HEK293 (cell line): ENCODE results near the gene BTD.

Experiments used
- ATF2 ChIP-seq: fragments of 450-650 bp; formaldehyde crosslinking; IDR thresholded peaks from 2 replicates; pipeline ENCODE4 v1.5.1; 2016; ENCODE audit warnings: missing biosample characterization, missing genetic modification characterization, low read depth
- CTCF ChIP-seq: fragments of 450-650 bp; formaldehyde crosslinking; IDR thresholded peaks from 2 replicates; pipeline ENCODE4 v1.5.1; 2016; ENCODE audit warnings: missing biosample characterization, missing genetic modification characterization
- GLI4 ChIP-seq: fragments of 450-650 bp; formaldehyde crosslinking; IDR thresholded peaks from 2 replicates; pipeline ENCODE4 v1.5.1; 2016; ENCODE audit warnings: missing biosample characterization, missing genetic modification characterization
- MYNN ChIP-seq: fragments of 450-650 bp; formaldehyde crosslinking; IDR thresholded peaks from 2 replicates; pipeline ENCODE4 v1.5.1; 2016; ENCODE audit warnings: missing biosample characterization, missing genetic modification characterization, borderline replicate concordance
- REST ChIP-seq: fragments of 450-650 bp; formaldehyde crosslinking; IDR thresholded peaks from 2 replicates; pipeline ENCODE4 v1.5.1; 2016; ENCODE audit warnings: missing biosample characterization, missing genetic modification characterization
- SCRT1 ChIP-seq: fragments of 450-650 bp; formaldehyde crosslinking; IDR thresholded peaks from 2 replicates; pipeline ENCODE4 v1.5.1; 2016; ENCODE audit warnings: missing biosample characterization, missing genetic modification characterization, borderline replicate concordance
- SETDB1 ChIP-seq: IDR thresholded peaks from one replicate; pipeline ENCODE4 v1.6.1; 2017; ENCODE audit warnings: mild to moderate bottlenecking, low read length, moderate library complexity, mixed read lengths; ENCODE audit not compliant: insufficient read length
- ZBTB1 ChIP-seq: fragments of 450-650 bp; formaldehyde crosslinking; IDR thresholded peaks from 2 replicates; pipeline ENCODE4 v1.5.1; 2016; ENCODE audit warnings: missing biosample characterization, missing genetic modification characterization
- ZNF10 ChIP-seq: fragments of 450-650 bp; formaldehyde crosslinking; IDR thresholded peaks from 2 replicates; pipeline ENCODE4 v1.5.1; 2017; ENCODE audit warnings: missing biosample characterization, missing genetic modification characterization
- ZNF121 ChIP-seq: fragments of 450-650 bp; formaldehyde crosslinking; IDR thresholded peaks from 2 replicates; pipeline ENCODE4 v1.5.1; 2016; ENCODE audit warnings: missing biosample characterization, missing genetic modification characterization
- ZNF146 ChIP-seq: fragments of 450-650 bp; formaldehyde crosslinking; IDR thresholded peaks from 2 replicates; pipeline ENCODE4 v1.5.1; 2016; ENCODE audit warnings: missing biosample characterization, missing genetic modification characterization
- TF ChIP-seq, protein P1 (sequence below): fragments of 450-650 bp; IDR thresholded peaks from 2 replicates; pipeline ENCODE4 v1.5.1; 2018; ENCODE audit warnings: missing biosample characterization, mild to moderate bottlenecking, missing genetic modification characterization

DNA sequence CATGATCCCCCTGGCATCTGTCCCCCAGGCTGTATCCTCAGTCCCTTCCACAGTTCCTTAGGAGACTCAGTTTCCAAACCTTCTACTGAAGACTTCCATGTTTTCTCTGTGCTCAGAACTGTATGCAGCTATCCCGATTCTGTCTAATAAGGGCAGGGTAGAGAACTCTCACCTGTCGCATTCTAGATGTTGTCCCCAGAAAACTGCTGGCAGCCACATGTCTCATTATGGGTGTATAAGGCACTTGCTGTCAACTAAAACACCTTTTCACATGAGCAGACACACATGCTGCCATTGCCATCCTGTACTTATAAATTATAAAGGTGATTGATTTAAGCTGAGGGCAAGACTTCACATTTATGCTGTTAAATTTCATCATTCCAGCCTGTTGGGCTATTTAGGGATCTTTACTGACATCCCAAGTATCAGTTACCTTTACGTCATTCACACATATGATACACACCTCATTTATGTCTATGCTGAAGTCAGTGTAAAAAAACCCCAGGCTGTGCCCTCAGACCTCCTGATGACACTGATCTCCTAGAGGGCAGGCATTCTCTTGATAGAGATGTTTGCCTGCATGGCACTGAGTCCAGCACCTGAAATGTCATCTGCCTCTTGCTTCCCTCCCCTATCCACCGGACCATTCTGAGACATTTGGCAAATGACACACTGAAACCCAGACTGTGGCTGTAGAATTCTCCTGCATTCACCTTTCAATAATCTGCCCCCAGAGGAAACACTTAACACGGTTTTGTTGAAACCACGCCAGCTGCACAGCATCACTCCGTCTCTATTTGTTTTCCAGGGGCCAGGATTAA lies 35.8 kb downstream of the BTD start:
- peak; percentile 68; the same call in 1 of the 2 replicates for TF ChIP-seq SCRT1
- no peak for TF ChIP-seq ZNF146 (tag by site-specific recombination)
- TF ChIP-seq ZNF121 (tag by site-specific recombination) = no peak
- TF ChIP-seq REST (tag by site-specific recombination) = no peak
- no peak for TF ChIP-seq ZNF10 (tag by site-specific recombination)
- TF ChIP-seq CTCF (tag by site-specific recombination) = no peak
- TF ChIP-seq, protein P1, sequence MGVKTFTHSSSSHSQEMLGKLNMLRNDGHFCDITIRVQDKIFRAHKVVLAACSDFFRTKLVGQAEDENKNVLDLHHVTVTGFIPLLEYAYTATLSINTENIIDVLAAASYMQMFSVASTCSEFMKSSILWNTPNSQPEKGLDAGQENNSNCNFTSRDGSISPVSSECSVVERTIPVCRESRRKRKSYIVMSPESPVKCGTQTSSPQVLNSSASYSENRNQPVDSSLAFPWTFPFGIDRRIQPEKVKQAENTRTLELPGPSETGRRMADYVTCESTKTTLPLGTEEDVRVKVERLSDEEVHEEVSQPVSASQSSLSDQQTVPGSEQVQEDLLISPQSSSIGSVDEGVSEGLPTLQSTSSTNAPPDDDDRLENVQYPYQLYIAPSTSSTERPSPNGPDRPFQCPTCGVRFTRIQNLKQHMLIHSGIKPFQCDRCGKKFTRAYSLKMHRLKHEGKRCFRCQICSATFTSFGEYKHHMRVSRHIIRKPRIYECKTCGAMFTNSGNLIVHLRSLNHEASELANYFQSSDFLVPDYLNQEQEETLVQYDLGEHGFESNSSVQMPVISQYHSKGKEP (tag by site-specific recombination) = no peak
- TF ChIP-seq SETDB1 = no peak
- TF ChIP-seq ATF2 = no peak
- TF ChIP-seq ZBTB1 (tag by site-specific recombination) = no peak
- TF ChIP-seq MYNN (tag by site-specific recombination) = no peak
- TF ChIP-seq GLI4 = no peak
